OCI-LY3 (cell line): ENCODE data around the gene TMEM151A.

Source experiments
- EZH2phosphoT487 ChIP-seq: fragments of 200-600 bp; shearing (Covaris generic); IDR thresholded peaks from 2 replicates; pipeline ENCODE4 v1.6.1; 2018; ENCODE audit warnings: antibody characterized with exemption, mixed run types, low read depth
- TF ChIP-seq, protein P1 (sequence below): fragments of 200-600, 300-600 bp; sonication (generic); IDR thresholded peaks from 2 replicates; pipeline ENCODE4 v1.5.1; 2014; ENCODE audit warnings: antibody characterized with exemption, low read length, low read depth

DNA sequence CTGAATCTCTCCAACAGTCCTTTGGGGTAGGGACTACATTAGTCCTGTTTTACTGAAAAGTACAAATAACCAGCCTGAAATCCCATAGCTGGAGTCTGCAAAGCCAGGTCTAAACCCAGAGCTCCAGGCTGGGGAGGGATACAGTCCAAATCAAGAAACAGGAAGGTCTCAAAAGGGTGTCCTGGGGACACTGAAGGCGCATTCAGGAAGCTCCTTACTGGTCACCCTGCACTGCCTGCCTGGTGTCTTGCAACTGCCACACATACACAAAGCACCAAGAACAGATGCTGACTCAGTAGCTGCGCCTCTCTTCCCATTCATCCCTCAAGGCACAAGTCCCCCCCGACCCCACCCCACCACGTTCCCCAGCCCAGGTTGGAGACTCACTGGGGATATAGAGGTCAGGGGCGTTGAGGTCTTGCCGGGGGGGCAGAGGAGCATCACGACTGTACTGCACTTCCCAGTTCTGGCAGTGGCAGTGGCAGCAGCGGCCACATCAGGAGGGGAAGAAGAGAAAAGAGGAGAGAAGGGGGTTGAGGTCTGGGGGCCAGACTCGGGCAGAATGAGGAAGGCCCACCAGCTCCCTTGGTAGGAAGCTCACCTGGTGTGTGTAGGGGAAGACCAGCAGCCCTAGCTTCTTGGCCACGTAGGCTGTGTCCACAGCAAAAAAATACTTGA, 4.3 kb upstream of the TMEM151A start:
- TF ChIP-seq, protein P1, sequence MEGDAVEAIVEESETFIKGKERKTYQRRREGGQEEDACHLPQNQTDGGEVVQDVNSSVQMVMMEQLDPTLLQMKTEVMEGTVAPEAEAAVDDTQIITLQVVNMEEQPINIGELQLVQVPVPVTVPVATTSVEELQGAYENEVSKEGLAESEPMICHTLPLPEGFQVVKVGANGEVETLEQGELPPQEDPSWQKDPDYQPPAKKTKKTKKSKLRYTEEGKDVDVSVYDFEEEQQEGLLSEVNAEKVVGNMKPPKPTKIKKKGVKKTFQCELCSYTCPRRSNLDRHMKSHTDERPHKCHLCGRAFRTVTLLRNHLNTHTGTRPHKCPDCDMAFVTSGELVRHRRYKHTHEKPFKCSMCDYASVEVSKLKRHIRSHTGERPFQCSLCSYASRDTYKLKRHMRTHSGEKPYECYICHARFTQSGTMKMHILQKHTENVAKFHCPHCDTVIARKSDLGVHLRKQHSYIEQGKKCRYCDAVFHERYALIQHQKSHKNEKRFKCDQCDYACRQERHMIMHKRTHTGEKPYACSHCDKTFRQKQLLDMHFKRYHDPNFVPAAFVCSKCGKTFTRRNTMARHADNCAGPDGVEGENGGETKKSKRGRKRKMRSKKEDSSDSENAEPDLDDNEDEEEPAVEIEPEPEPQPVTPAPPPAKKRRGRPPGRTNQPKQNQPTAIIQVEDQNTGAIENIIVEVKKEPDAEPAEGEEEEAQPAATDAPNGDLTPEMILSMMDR = no peak
- no peak for TF ChIP-seq EZH2phosphoT487
